Osteocyte (in vitro differentiated cells): ENCODE data around the gene TEX2. TPM values are rescaled to one million over a fixed set of nuclear protein-coding genes. Genes with fewer than 3 reads are reported as not detected.
"Not testable (repeated sequence)": the region's sequence is repeated elsewhere in the genome, so short reads cannot be mapped to it uniquely, and the experiment has no call there.

Source experiments
- DNase-seq: peaks from one replicate; pipeline ENCODE4 v3.0.0; 2021; ENCODE audit warnings: mixed read lengths; ENCODE audit not compliant: unreplicated experiment; ENCODE audit errors: extremely low spot score
- H3K27ac Mint-ChIP-seq: one replicate; pipeline ENCODE4 v1.8.0; 2021; ENCODE audit warnings: mild to moderate bottlenecking, mixed read lengths; ENCODE audit not compliant: unreplicated experiment
- H3K27me3 Mint-ChIP-seq: one replicate; pipeline ENCODE4 v1.8.0; 2021; ENCODE audit warnings: mixed read lengths; ENCODE audit not compliant: unreplicated experiment
- H3K36me3 Mint-ChIP-seq: one replicate; pipeline ENCODE4 v1.8.0; 2021; ENCODE audit warnings: mixed read lengths; ENCODE audit not compliant: unreplicated experiment
- H3K4me1 Mint-ChIP-seq: one replicate; pipeline ENCODE4 v1.8.0; 2021; ENCODE audit warnings: mixed read lengths; ENCODE audit not compliant: unreplicated experiment
- H3K4me3 Mint-ChIP-seq: one replicate; pipeline ENCODE4 v1.8.0; 2021; ENCODE audit warnings: mild to moderate bottlenecking, moderate library complexity, mixed read lengths; ENCODE audit not compliant: unreplicated experiment
- H3K9me3 Mint-ChIP-seq: one replicate; pipeline ENCODE4 v1.8.0; 2021; ENCODE audit warnings: mixed read lengths; ENCODE audit not compliant: unreplicated experiment
- CTCF ChIP-seq: fragments of 200-600 bp; sonication (generic); IDR thresholded peaks from 2 replicates; pipeline ENCODE4 v1.5.0; 2021; ENCODE audit warnings: antibody characterized with exemption, mild to moderate bottlenecking, moderate library complexity
- total RNA-seq: library from RNA; stranded (reverse); gene quantifications from 2 replicates; pipeline ENCODE4 v1.2.1, GENCODE V29; 2021

TEX2 gene
- total RNA-seq, 1 donor from 2014 or later: 73.5 TPM

- H3K4me3 Mint-ChIP-seq: no peak overlapping the region
- no peaks in the 10 kb centered on the region for H3K27me3 Mint-ChIP-seq
- peaks cover 16% of the 10 kb centered on the region for H3K36me3 Mint-ChIP-seq
These were observed 41.4 kb downstream of the TEX2 start for GRCh38 chr17:64221679-64222078.

GRCh38 chr17:64220604-64221003, 42.5 kb downstream of the TEX2 start:
- H3K27ac Mint-ChIP-seq: not testable (repeated sequence)
- peaks cover 60% of the 10 kb centered on the region for H3K4me1 Mint-ChIP-seq

More at GRCh38 chr17:64221679-64222078, 41.4 kb downstream of the TEX2 start:
- TF ChIP-seq CTCF: no peak
- no peak overlapping the region for H3K27ac Mint-ChIP-seq
- H3K4me1 Mint-ChIP-seq: peaks cover 56% of the 10 kb centered on the region
- H3K9me3 Mint-ChIP-seq: peaks cover 3% of the 10 kb centered on the region
- no peak for DNase-seq

DNA sequence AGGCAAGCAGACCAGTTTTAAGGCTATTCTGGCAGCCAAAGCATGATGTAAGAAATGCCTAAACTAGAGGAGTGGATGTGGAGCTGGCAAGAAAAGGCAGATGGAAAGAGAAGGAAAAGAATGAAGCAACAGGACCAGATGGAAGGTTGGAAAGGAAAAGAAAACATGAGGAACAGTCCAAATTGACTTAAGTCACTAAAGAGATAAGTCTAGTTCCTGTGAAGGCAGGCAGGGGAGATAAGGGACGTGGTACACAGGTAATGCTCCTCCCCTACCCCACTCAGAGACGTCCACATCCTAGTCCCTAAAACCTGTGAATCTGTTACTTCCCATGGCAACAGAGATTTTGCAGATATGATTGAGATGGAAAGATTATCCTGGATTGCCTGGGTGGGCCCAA, 43.5 kb downstream of the TEX2 start:
- no peak overlapping the region for H3K4me3 Mint-ChIP-seq
- H3K9me3 Mint-ChIP-seq: peaks cover 3% of the 10 kb centered on the region
- H3K4me1 Mint-ChIP-seq: peaks cover 63% of the 10 kb centered on the region
- H3K36me3 Mint-ChIP-seq: peaks cover 13% of the 10 kb centered on the region
- no peaks in the 10 kb centered on the region for H3K27me3 Mint-ChIP-seq
- H3K27ac Mint-ChIP-seq: peak overlapping the region; percentile 9
- TF ChIP-seq CTCF: no peak
- no peak for DNase-seq

More at GRCh38 chr17:64220604-64221003, 42.5 kb downstream of the TEX2 start:
- H3K27me3 Mint-ChIP-seq, H3K9me3 Mint-ChIP-seq, DNase-seq, H3K4me3 Mint-ChIP-seq: not testable (repeated sequence)
- H3K36me3 Mint-ChIP-seq: peaks cover 16% of the 10 kb centered on the region

- no peak for DNase-seq
- peaks cover 21% of the 10 kb centered on the region for H3K36me3 Mint-ChIP-seq
- no peaks in the 10 kb centered on the region for H3K27me3 Mint-ChIP-seq
- H3K27ac Mint-ChIP-seq: peak overlapping the region; percentile 95
- H3K9me3 Mint-ChIP-seq: peaks cover 3% of the 10 kb centered on the region
- peaks cover 69% of the 10 kb centered on the region for H3K4me1 Mint-ChIP-seq
- no peak for TF ChIP-seq CTCF
- H3K4me3 Mint-ChIP-seq: no peak overlapping the region
These were observed 45.0 kb downstream of the TEX2 start for GRCh38 chr17:64218066-64218465.

DNA sequence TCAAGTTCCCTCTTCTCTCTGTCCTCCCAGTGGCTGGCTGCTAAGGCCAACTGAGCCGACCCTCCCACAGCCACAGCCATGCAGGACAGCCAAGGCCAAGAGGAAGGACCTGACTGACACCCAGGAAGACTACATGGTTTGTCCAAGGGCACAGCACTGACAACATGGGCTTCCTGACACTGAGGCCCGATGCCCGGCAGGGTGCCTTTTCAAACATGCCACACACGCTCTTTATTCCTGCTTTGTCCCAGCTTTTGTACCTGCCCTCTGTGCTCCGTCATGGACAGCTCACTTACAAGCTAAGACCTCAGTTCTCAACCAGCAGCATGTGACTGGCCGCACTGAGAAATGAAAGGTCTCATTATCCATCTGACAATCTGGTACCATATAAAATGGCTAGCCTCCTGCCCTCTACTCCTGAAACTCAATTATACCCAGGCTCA, 45.8 kb downstream of the TEX2 start:
- Mint-ChIP-seq H3K27ac (peak overlapping the region; percentile 95), H3K9me3 (peaks cover 3% of the 10 kb centered on the region), H3K4me3 (no peak overlapping the region), H3K36me3 (peaks cover 29% of the 10 kb centered on the region), H3K4me1 (peaks cover 74% of the 10 kb centered on the region), H3K27me3 (no peaks in the 10 kb centered on the region)
- no peak for DNase-seq
- no peak for TF ChIP-seq CTCF
